Natural killer cell (primary cell): Measurements from ENCODE around the gene PAX4. TPM values are rescaled to one million over a fixed set of nuclear protein-coding genes. Genes with fewer than 3 reads are reported as not detected.

Experiments
- ATAC-seq, 3 donors: fragments of 150-1000 bp in 2 of 3; fragments of 200-7000 bp in 1 of 3; cut with Tn5 transposase; 1 replicate in 1 of 3; 2 replicates in 2 of 3; pipeline ENCODE4 v1.10.0; 2021; ENCODE audit warnings: mild to moderate bottlenecking in 2 of 3, moderate library complexity in 2 of 3
- DNase-seq, 2 donors: peaks; one replicate each; pipeline versions ENCODE4 v3.0.0 to v3.0.0-alpha.2; 2013 to 2021; ENCODE audit warnings: mixed read lengths in 1 of 2
- H3K27ac ChIP-seq: one replicate; pipeline ENCODE4 v1.5.1; 2013; ENCODE audit warnings: mild to moderate bottlenecking, low read length
- H3K27me3 ChIP-seq: one replicate; pipeline ENCODE4 v1.6.1; 2013; ENCODE audit warnings: low read length; ENCODE audit not compliant: control insufficient read depth, insufficient read depth
- H3K36me3 ChIP-seq: one replicate; pipeline ENCODE4 v1.6.1; 2013; ENCODE audit warnings: low read length; ENCODE audit not compliant: control insufficient read depth, insufficient read depth
- H3K4me1 ChIP-seq: one replicate; pipeline ENCODE4 v1.6.1; 2013; ENCODE audit warnings: low read length; ENCODE audit not compliant: control insufficient read depth, insufficient read depth
- H3K4me3 ChIP-seq: one replicate; pipeline ENCODE4 v1.5.1; 2013; ENCODE audit warnings: low read length
- H3K9me3 ChIP-seq: one replicate; pipeline ENCODE4 v1.6.1; 2013; ENCODE audit warnings: low read length; ENCODE audit not compliant: control insufficient read depth, insufficient read depth
- H3K27ac Mint-ChIP-seq, 2 donors: one replicate each; pipeline ENCODE4 v1.8.0; 2022; ENCODE audit warnings: mild to moderate bottlenecking in 2 of 2, mixed read lengths in 2 of 2, moderate library complexity in 1 of 2
- H3K27me3 Mint-ChIP-seq, 2 donors: one replicate each; pipeline ENCODE4 v1.8.0; 2022; ENCODE audit warnings: low read depth in 2 of 2, mixed read lengths in 2 of 2
- H3K36me3 Mint-ChIP-seq: one replicate; pipeline ENCODE4 v1.8.0; 2022; ENCODE audit warnings: mixed read lengths
- H3K4me1 Mint-ChIP-seq, 2 donors: one replicate each; pipeline ENCODE4 v1.8.0; 2022; ENCODE audit warnings: mixed read lengths in 2 of 2
- H3K4me3 Mint-ChIP-seq: one replicate; pipeline ENCODE4 v1.8.0; 2022; ENCODE audit warnings: mild to moderate bottlenecking, moderate library complexity, mixed read lengths
- H3K9me3 Mint-ChIP-seq, 2 donors: one replicate each; pipeline ENCODE4 v1.8.0; 2022; ENCODE audit warnings: mixed read lengths in 2 of 2
- CTCF ChIP-seq: fragments of 200-600 bp; IDR thresholded peaks from one replicate; pipeline ENCODE4 v1.8.0; 2022; ENCODE audit warnings: antibody characterized with exemption
- WGBS: methylation state at CpG from one replicate; pipeline ENCODE4 v1.1.7; 2013; ENCODE audit warnings: missing lambda C conversion rate; ENCODE audit not compliant: insufficient coverage; 5-methylcytosine and 5-hydroxymethylcytosine counted together
- intact Hi-C: fragments of 100-400 bp; cut with micrococcal nuclease; formaldehyde crosslinking; loops from one replicate; pipeline ENCODE4 v1.14.2; 2022
- total RNA-seq, 4 donors: library from RNA; stranded (reverse); fragments of 120-200 nt in 1 of 4; gene quantifications; one replicate each; pipeline versions ENCODE4 v1.2.3 to v1.2.4, GENCODE V29; 2013 to 2022

Gene PAX4
- total RNA-seq, 3 donors from 2014 or later (not counting 1 experiment from before 2014, with no cell fraction given) = not detected

DNA sequence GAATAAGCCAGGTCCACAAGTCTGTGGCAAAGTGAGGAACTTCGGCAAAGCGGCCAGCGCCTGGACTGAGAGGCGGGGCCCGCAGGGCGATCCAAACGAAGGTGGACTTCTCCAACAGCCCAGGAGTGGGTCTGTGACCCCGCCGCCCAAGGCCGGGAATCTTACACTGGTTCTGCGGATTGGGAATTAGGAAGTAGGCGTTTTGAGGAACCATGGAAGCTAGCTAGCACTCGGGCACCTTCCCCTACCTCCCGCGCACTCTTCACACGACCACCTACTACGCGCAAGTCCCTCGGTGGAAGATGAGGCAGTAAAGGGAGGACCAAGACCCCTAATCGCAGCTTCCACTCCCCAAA, 30.3 kb downstream of the PAX4 start:
- WGBS = 65% methylated on average over 17 of the region's 20 CpGs
- Mint-ChIP-seq H3K36me3 (peaks cover 7% of the 10 kb centered on the region), H3K4me1 (peaks cover 54 to 55% of the 10 kb centered on the region in 2 donors), H3K27ac (peak overlapping the region in 1 of 2 donors; percentile 95), H3K4me3 (peak overlapping the region; percentile 95), H3K9me3 (no peaks in the 10 kb centered on the region), H3K27me3 (no peaks in the 10 kb centered on the region)
- Histone ChIP-seq H3K27ac (peak overlapping the region; percentile 57), H3K9me3 (no peaks in the 10 kb centered on the region), H3K4me3 (peak overlapping the region; percentile 84), H3K4me1 (peaks cover 40% of the 10 kb centered on the region), H3K36me3 (peaks cover 19% of the 10 kb centered on the region), H3K27me3 (no peaks in the 10 kb centered on the region)
- DNase-seq (no peak), ATAC-seq (no peak)
- intact Hi-C loops = loop anchor here (5.0 kb wide), 1 partner anchor 195 kb away; the partner anchor contains the start of gene ZNF800
- TF ChIP-seq CTCF = no peak

- Histone ChIP-seq H3K27me3 (no peaks in the 10 kb centered on the region), H3K36me3 (peaks cover 27% of the 10 kb centered on the region), H3K27ac (no peak overlapping the region), H3K4me1 (peaks cover 47% of the 10 kb centered on the region), H3K4me3 (no peak overlapping the region), H3K9me3 (no peaks in the 10 kb centered on the region)
- Mint-ChIP-seq H3K4me3 (peak overlapping the region; percentile 95), H3K9me3 (no peaks in the 10 kb centered on the region), H3K36me3 (peaks cover 8% of the 10 kb centered on the region), H3K4me1 (peaks cover 65% of the 10 kb centered on the region in 2 donors), H3K27me3 (no peaks in the 10 kb centered on the region), H3K27ac (peak overlapping the region; percentile 34 to 86)
- ATAC-seq = no peak
- DNase-seq = no peak
- intact Hi-C loops = loop anchor here (5.0 kb wide), 1 partner anchor 194 kb away; the partner anchor contains the start of gene ZNF800
- TF ChIP-seq CTCF = no peak
- 94% methylated on average over 2 of the region's 2 CpGs for WGBS
These were observed 31.6 kb downstream of the PAX4 start for GRCh38 chr7:127586346-127586745.

- intact Hi-C loops = loop anchor here (1.0 to 5.0 kb wide), 2 partner anchors 66 to 193 kb away; partner anchors contain the start of gene ZNF800
- Mint-ChIP-seq H3K9me3 (no peaks in the 10 kb centered on the region), H3K27me3 (no peaks in the 10 kb centered on the region), H3K4me1 (peaks cover 69 to 74% of the 10 kb centered on the region in 2 donors), H3K27ac (peak within 1 kb of the TSS; percentile 86 to 94), H3K4me3 (peak within 1 kb of the TSS; percentile 95), H3K36me3 (peaks cover 8% of the 10 kb centered on the region)
- H3K4me3 ChIP-seq = peak within 1 kb of the TSS; percentile 95
- H3K4me1 ChIP-seq = peaks cover 47% of the 10 kb centered on the region
- ATAC-seq (peak; percentile 81 to 93 (median 83)), DNase-seq (peak; percentile 96 to 98)
- H3K36me3 ChIP-seq = peaks cover 24% of the 10 kb centered on the region
- no peak for TF ChIP-seq CTCF
- H3K9me3 ChIP-seq = no peaks in the 10 kb centered on the region
- WGBS = 4% methylated on average over 78 of the region's 78 CpGs
- H3K27ac ChIP-seq = peak within 1 kb of the TSS; percentile 89
- no peaks in the 10 kb centered on the region for H3K27me3 ChIP-seq
These were observed 32.6 kb downstream of the PAX4 start, which contains the start of gene GCC1 for GRCh38 chr7:127585044-127585953. Gene GCC1 (minus strand): TSS chr7:127585596. CDS start chr7:127585182, 414 bp downstream.
